ENCODE data around the gene FBXL7. TPM values are rescaled to one million over a fixed set of nuclear protein-coding genes. Genes with fewer than 3 reads are reported as not detected.
"Not testable (repeated sequence)": the region's sequence is repeated elsewhere in the genome, so short reads cannot be mapped to it uniquely, and the experiment has no call there.

FBXL7 gene
- total RNA-seq, 6 experiments from 2014 or later, result 12.7 to 19.2 (median 16.8) TPM

DNA sequence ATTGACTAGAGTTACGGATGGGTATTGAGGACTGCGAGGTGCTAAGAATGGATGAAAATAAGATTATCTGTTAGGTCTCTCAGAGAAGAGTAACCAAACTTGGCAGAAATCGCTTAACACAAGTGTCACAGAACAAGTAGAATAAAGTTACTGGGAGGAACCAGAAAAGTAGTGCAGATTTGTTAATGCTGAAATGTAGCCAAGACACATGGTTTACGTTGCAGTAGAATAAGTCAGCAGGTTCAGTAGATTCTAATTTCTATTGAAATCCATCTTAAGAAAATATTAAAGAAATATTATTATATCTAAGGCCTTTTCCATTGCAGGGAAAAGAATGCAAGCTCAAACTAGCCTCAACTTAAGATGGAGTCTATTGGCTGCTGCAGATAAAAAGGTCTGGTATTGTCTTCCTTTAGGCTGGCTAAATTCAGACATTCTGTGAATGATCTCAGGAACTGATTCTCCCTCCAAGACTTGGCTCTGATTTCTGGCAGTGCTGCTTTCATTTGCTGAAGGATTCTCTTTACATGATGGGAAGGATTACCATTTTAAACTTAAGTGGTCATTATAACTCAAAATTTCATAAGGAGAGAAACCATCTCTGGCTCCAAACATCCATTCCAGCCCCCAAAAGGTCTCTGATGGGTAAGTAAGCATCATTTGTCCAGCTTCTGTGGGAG, 364.7 kb downstream of the FBXL7 start:
- DNase-seq, result no peak
- peaks cover 8% of the 10 kb centered on the region; the same call in 1 of the 2 replicates for H3K9me3 Mint-ChIP-seq
- TF ChIP-seq, protein P1, sequence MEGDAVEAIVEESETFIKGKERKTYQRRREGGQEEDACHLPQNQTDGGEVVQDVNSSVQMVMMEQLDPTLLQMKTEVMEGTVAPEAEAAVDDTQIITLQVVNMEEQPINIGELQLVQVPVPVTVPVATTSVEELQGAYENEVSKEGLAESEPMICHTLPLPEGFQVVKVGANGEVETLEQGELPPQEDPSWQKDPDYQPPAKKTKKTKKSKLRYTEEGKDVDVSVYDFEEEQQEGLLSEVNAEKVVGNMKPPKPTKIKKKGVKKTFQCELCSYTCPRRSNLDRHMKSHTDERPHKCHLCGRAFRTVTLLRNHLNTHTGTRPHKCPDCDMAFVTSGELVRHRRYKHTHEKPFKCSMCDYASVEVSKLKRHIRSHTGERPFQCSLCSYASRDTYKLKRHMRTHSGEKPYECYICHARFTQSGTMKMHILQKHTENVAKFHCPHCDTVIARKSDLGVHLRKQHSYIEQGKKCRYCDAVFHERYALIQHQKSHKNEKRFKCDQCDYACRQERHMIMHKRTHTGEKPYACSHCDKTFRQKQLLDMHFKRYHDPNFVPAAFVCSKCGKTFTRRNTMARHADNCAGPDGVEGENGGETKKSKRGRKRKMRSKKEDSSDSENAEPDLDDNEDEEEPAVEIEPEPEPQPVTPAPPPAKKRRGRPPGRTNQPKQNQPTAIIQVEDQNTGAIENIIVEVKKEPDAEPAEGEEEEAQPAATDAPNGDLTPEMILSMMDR (IDR thresholded peaks at IDR 0.05), result no peak

DNA sequence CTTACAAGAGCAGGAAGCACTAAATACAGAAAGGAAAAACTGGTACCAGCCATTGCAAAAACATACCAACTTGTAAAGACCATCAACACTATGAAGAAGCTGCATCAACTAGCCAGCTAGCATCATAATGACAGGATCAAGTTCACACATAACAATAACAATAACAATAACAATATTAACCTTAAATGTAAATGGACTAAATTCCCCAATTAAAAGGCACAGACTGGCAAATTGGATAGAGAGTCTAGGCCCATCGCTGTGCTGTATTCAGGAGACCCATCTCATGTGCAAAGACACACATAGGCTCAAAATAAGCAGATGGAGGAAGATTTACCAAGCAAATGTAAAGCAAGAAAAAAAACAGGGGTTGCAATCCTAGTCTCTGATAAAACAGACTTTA, 372.3 kb downstream of the FBXL7 start:
- H3K4me1 Mint-ChIP-seq (ENCODE audit: low read depth); H3K27ac Mint-ChIP-seq; DNase-seq; H3K4me3 Mint-ChIP-seq; H3K27me3 Mint-ChIP-seq (ENCODE audit: insufficient read depth): not testable (repeated sequence)
- Mint-ChIP-seq H3K36me3 (ENCODE audit: low read depth) (peaks cover 32% of the 10 kb centered on the region), H3K9me3 (peaks cover 29% of the 10 kb centered on the region)

More for the DNA sequence above, 364.7 kb downstream of the FBXL7 start:
- Mint-ChIP-seq H3K4me1 (ENCODE audit: low read depth) (no peaks in the 10 kb centered on the region), H3K27me3 (ENCODE audit: insufficient read depth) (no peaks in the 10 kb centered on the region; the same call in 1 of the 2 replicates), H3K27ac (no peak overlapping the region), H3K36me3 (ENCODE audit: low read depth) (peaks cover 17% of the 10 kb centered on the region), H3K4me3 (no peak overlapping the region)

DNA sequence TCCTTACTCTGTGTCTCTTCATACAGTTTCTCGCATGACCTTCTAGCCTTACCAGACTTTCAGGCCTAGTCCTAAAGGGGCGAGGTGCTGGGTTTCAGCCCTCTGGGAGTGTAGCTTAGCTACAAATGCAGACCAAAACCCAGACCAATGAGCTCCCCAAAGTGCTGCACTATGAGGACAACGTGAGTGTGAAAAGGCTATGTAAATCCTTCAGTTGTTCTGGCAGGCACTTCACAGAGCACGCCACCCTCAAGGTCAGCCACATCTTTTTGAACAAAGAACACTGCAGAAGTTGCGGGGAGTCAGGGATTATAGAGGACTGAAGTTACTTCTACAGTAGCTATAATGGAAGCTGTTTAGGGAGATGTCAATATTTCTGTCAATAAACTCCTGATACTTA, 377.9 kb downstream of the FBXL7 start:
- H3K36me3 Mint-ChIP-seq (ENCODE audit: low read depth), result 0 out of 2 replicates have a peak, but pooled peaks cover 9% of the 10 kb centered on the region
- peaks cover 2% of the 10 kb centered on the region for H3K9me3 Mint-ChIP-seq
- TF ChIP-seq, protein P1 (IDR thresholded peaks at IDR 0.05), result no peak
- peaks cover 2% of the 10 kb centered on the region; the same call in 1 of the 2 replicates for H3K27me3 Mint-ChIP-seq (ENCODE audit: insufficient read depth)
- H3K4me3 Mint-ChIP-seq, result no peak overlapping the region
- H3K4me1 Mint-ChIP-seq (ENCODE audit: low read depth), result no peaks in the 10 kb centered on the region
- no peak for DNase-seq
- H3K27ac Mint-ChIP-seq, result no peak overlapping the region

DNA sequence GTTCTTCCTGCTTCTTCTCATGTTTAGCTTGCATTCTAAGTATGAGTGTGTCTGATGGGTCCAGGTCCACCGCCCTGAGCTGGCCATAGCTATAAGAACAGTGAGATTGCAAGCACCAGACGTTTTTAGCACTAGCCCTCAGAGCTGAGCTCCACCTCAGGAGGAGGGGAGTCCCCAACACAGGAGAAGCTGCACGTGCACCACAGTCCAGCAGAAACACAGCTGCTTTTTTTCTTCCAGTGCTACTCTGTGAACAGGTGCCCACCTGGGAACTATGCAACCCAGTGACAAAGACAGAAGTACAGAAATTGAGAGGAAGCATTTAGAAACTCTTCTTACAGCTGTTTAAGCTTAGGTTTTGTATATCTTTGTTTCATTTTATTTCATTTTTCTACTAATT, 380.2 kb downstream of the FBXL7 start:
- DNase-seq, result no peak
- Mint-ChIP-seq H3K27ac (no peak overlapping the region), H3K36me3 (ENCODE audit: low read depth) (0 out of 2 replicates have a peak, but pooled peaks cover 5% of the 10 kb centered on the region), H3K27me3 (ENCODE audit: insufficient read depth) (peaks cover 2% of the 10 kb centered on the region; the same call in 1 of the 2 replicates), H3K4me1 (ENCODE audit: low read depth) (peaks cover 3% of the 10 kb centered on the region), H3K4me3 (no peak overlapping the region), H3K9me3 (no peaks in the 10 kb centered on the region; the same call in 1 of the 2 replicates)
- TF ChIP-seq, protein P1 (IDR thresholded peaks at IDR 0.05), result no peak

DNA sequence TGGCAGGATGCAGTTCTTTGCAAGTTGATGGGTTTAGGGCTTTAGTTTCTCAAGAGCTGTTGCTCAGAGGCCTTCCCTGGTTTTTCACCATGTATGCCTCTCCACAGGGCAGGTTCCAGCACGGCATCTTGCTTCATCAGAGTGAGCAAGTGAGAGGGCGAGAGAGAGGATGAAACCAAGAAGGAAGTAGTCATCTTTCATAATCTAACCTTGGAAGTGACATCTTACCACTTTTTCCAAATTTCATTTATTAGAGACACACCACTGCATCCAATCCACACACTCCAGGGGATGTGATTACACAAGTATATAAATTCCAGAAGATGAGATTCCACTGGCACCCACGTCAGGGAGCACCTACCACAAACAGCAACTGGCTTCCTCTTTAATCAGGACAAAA, 385.2 kb downstream of the FBXL7 start:
- Mint-ChIP-seq H3K9me3 (no peaks in the 10 kb centered on the region; the same call in 1 of the 2 replicates), H3K36me3 (ENCODE audit: low read depth) (0 out of 2 replicates have a peak, but pooled peaks cover 5% of the 10 kb centered on the region), H3K27me3 (ENCODE audit: insufficient read depth) (peaks cover 2% of the 10 kb centered on the region; the same call in 1 of the 2 replicates), H3K4me3 (no peak overlapping the region), H3K27ac (no peak overlapping the region), H3K4me1 (ENCODE audit: low read depth) (peaks cover 18% of the 10 kb centered on the region)
- DNase-seq, result no peak
- TF ChIP-seq, protein P1 (IDR thresholded peaks at IDR 0.05), result no peak

DNA sequence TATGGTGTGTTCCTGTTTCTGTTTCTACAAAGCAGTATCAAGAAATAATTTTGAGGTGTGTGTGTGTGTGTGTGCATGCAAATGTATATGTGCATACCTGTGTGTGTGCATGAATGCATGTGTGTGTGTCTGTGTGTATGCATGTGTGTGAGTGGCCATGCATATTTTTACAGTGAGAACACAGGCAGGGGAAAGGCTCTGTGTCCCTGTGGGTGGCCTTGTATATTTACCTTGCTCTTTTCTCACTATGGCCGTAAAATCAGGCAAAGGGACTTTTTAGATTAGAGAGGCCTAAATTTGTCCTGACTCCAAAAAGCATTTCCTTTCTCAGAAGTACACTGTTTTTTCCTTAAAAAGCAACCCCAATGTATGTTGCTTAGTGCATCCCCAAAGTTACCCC, 386.2 kb downstream of the FBXL7 start:
- H3K4me1 Mint-ChIP-seq (ENCODE audit: low read depth), result peaks cover 18% of the 10 kb centered on the region

More for the DNA sequence above, 386.2 kb downstream of the FBXL7 start:
- no peak overlapping the region for H3K4me3 Mint-ChIP-seq
- H3K27me3 Mint-ChIP-seq (ENCODE audit: insufficient read depth), result peaks cover 2% of the 10 kb centered on the region; the same call in 1 of the 2 replicates
- DNase-seq, result no peak
- no peak overlapping the region for H3K27ac Mint-ChIP-seq
- no peaks in the 10 kb centered on the region; the same call in 1 of the 2 replicates for H3K9me3 Mint-ChIP-seq
- TF ChIP-seq, protein P1 (IDR thresholded peaks at IDR 0.05), result no peak
- 0 out of 2 replicates have a peak, but pooled peaks cover 5% of the 10 kb centered on the region for H3K36me3 Mint-ChIP-seq (ENCODE audit: low read depth)
